K562 (cell line): ENCODE results near the gene RPL21. TPM values are rescaled to one million over a fixed set of nuclear protein-coding genes. Genes with fewer than 3 reads are reported as not detected.
"Not testable (repeated sequence)": the region's sequence is repeated elsewhere in the genome, so short reads cannot be mapped to it uniquely, and the experiment has no call there.

Experiments used
- ATAC-seq: fragments of 200-7000 bp; cut with Tn5 transposase; 3 replicates; pipeline ENCODE4 v1.9.1; 2020; ENCODE audit warnings: moderate library complexity
- BruUV-seq: library from RNA; stranded (reverse); fragments of 400-500 nt; replicated peaks from 2 replicates; lab custom pipeline; 2021; lab: Mats Ljungman, UMichigan
- CTCF ChIA-PET: fragments of 300-600 bp; formaldehyde crosslinking; extraction: SDS; loops from one replicate; lab custom pipeline; 2021; ENCODE audit warnings: low intra/inter-chr PET ratio; lab: Yijun Ruan, JAX
- POLR2A ChIA-PET: fragments of 300-600, 350-650 bp; sonication (Branson Sonifier 250); formaldehyde crosslinking; extraction: SDS; loops from one replicate; lab custom pipeline; 2021; ENCODE audit warnings: antibody characterized with exemption, inconsistent platforms; lab: Yijun Ruan, JAX
- DNase-seq, 4 experiments: peaks; one replicate each; pipeline versions ENCODE4 v3.0.0 to v3.0.0-alpha.2; 2011 to 2018; ENCODE audit warnings: low spot score in 3 of 4, mixed read lengths in 3 of 4; ENCODE audit errors: extremely low read depth in 1 of 4
- FAIRE-seq: peaks from 2 replicates; lab custom pipeline; 2011; peaks lifted over from hg19 to GRCh38; lab: Jason Lieb, UNC
- H2AFZ ChIP-seq: 2 replicates; pipeline ENCODE4 v1.6.0; 2011; ENCODE audit warnings: low read depth, low read length, control low read depth, inconsistent platforms
- H3K27ac ChIP-seq: fragments of 200-600 bp; 3 replicates; pipeline ENCODE4 v1.8.0; 2011; ENCODE audit warnings: low read depth, mild to moderate bottlenecking, control low read depth, inconsistent platforms, low read length, moderate library complexity, mixed read lengths; ENCODE audit errors: extremely low read depth
- H3K27me3 ChIP-seq, 2 experiments: fragments of 300-600 bp in 1 of 2; 2 replicates in 1 of 2; 3 replicates in 1 of 2; pipeline versions ENCODE4 v1.6.0 to v1.8.0; 2011; ENCODE audit warnings: inconsistent platforms in 2 of 2, low read length in 2 of 2, mild to moderate bottlenecking in 1 of 2, mixed read lengths in 1 of 2, moderate library complexity in 1 of 2; ENCODE audit not compliant: control insufficient read depth in 2 of 2, insufficient read depth in 2 of 2
- H3K36me3 ChIP-seq: fragments of 300-600 bp; 3 replicates; pipeline ENCODE4 v1.8.0; 2011; ENCODE audit warnings: mild to moderate bottlenecking, low read length, inconsistent platforms; ENCODE audit not compliant: control insufficient read depth, insufficient read depth
- H3K4me1 ChIP-seq, 2 experiments: fragments of 200-600 bp in 1 of 2; replicated peaks in 1 of 2; 2 replicates in 1 of 2; 3 replicates in 1 of 2; pipeline versions ENCODE4 v1.5.1 to v1.8.0; 2011; ENCODE audit warnings: inconsistent platforms in 2 of 2, low read length in 2 of 2, mild to moderate bottlenecking in 1 of 2, mixed read lengths in 1 of 2, moderate library complexity in 1 of 2; ENCODE audit not compliant: control insufficient read depth in 2 of 2, insufficient read depth in 2 of 2
- H3K4me2 ChIP-seq: 2 replicates; pipeline ENCODE4 v1.6.1; 2011; ENCODE audit warnings: low read length, control low read depth, inconsistent platforms, mixed read lengths; ENCODE audit not compliant: insufficient read depth
- H3K4me3 ChIP-seq: fragments of 200-600 bp; sonication (generic), shearing (Covaris generic); 2 replicates; pipeline ENCODE4 v1.5.1; 2016; ENCODE audit warnings: control low read depth, inconsistent platforms
- H3K79me2 ChIP-seq: fragments of 200-600 bp; 3 replicates; pipeline ENCODE4 v1.8.0; 2011; ENCODE audit warnings: low read length, inconsistent platforms; ENCODE audit not compliant: control insufficient read depth, insufficient read depth
- H3K9ac ChIP-seq, 2 experiments: 2 replicates each; pipeline versions ENCODE4 v1.6.0 to v1.6.1; 2011; ENCODE audit warnings: low read depth in 2 of 2, low read length in 2 of 2, control low read depth in 1 of 2, inconsistent platforms in 1 of 2, mild to moderate bottlenecking in 1 of 2, mixed read lengths in 1 of 2; ENCODE audit not compliant: insufficient read depth in 1 of 2
- H3K9me1 ChIP-seq: one replicate; pipeline ENCODE4 v1.6.0; 2011; ENCODE audit warnings: inconsistent platforms, mild to moderate bottlenecking, low read length, moderate library complexity; ENCODE audit not compliant: control insufficient read depth, insufficient read depth
- H3K9me3 ChIP-seq: replicated peaks from 2 replicates; pipeline ENCODE4 v1.5.1; 2011; ENCODE audit warnings: low read depth, low read length, inconsistent platforms; ENCODE audit not compliant: control insufficient read depth, insufficient read depth
- H4K20me1 ChIP-seq: replicated peaks from 2 replicates; pipeline ENCODE4 v1.6.1; 2011; ENCODE audit warnings: low read length, inconsistent platforms, mixed read lengths; ENCODE audit not compliant: control insufficient read depth, insufficient read depth
- ARID1B ChIP-seq: fragments of 450-650 bp; IDR thresholded peaks from 2 replicates; pipeline ENCODE4 v1.6.1; 2016; ENCODE audit warnings: antibody characterized with exemption, mild to moderate bottlenecking, inconsistent platforms
- CBFA2T3 ChIP-seq: fragments of 450-650 bp; IDR thresholded peaks from 2 replicates; pipeline ENCODE4 v1.6.1; 2017
- MCM7 ChIP-seq, 2 experiments: fragments of 450-650 bp; IDR thresholded peaks; 2 replicates each; pipeline ENCODE4 v1.6.1; 2016 to 2018
- SMARCA4 ChIP-seq: fragments of 450-650 bp; IDR thresholded peaks from 2 replicates; pipeline ENCODE4 v1.6.1; 2016
- TAL1 ChIP-seq: fragments of 450-650 bp; IDR thresholded peaks from 2 replicates; pipeline ENCODE4 v1.6.1; 2016; ENCODE audit warnings: mild to moderate bottlenecking
- TCF3 ChIP-seq: sonication (generic); formaldehyde crosslinking; IDR thresholded peaks from 2 replicates; pipeline ENCODE4 v1.4.0; 2020; ENCODE audit warnings: mild to moderate bottlenecking, missing genetic modification reagents
- TRIM24 ChIP-seq, 2 experiments: fragments of 450-650 bp; IDR thresholded peaks; 2 replicates each; pipeline ENCODE4 v1.6.1; 2016
- ZNF316 ChIP-seq: fragments of 450-650 bp; IDR thresholded peaks from 2 replicates; pipeline ENCODE4 v1.6.1; 2016
- WGBS: fragments of 100-300 bp; shearing (Covaris generic); methylation state at CpG from one replicate; pipeline ENCODE4 v1.1.6; 2016; ENCODE audit warnings: low coverage, mixed read lengths; ENCODE audit not compliant: insufficient coverage; ENCODE audit errors: missing lambda C conversion rate; 5-methylcytosine and 5-hydroxymethylcytosine counted together
- in situ Hi-C: fragments of 300-500 bp; cut with MboI; formaldehyde crosslinking; loops from 4 replicates; pipeline ENCODE4 v1.15.0; 2018; ENCODE audit warnings: inconsistent platforms, mixed read lengths
- intact Hi-C: fragments of 100-400 bp; cut with micrococcal nuclease; formaldehyde crosslinking; loops from 2 replicates; pipeline ENCODE4 v1.14.2; 2022
- polyA plus RNA-seq, 8 experiments: library from polyadenylated mRNA; depleted of rRNA in 4 of 8; stranded (reverse) in 5 of 8; unstranded in 3 of 8; fragments of >200 nt; fragmentation: Nextera tagmentation in 2 of 8; fragmentation: Illumina TruSeq in 1 of 8; extraction: Ambion mirVana in 2 of 8; extraction: Trizol in 1 of 8; gene quantifications; 2 replicates each; pipeline versions ENCODE4 v1.2.1 to v1.2.3, GENCODE V29; 2011 to 2014; ENCODE audit warnings: inconsistent platforms in 1 of 8, missing spikeins in 1 of 8
- total RNA-seq, 7 experiments: library from RNA; depleted of rRNA in 6 of 7; stranded (reverse); fragments of >200 nt in 6 of 7; fragmentation: Illumina TruSeq in 2 of 7; extraction: Trizol in 2 of 7; gene quantifications; 2 replicates each; pipeline versions ENCODE4 v1.2.1 to v1.2.3, GENCODE V29; 2011 to 2021; ENCODE audit warnings: low replicate concordance in 1 of 7
- TF ChIP-seq, protein P1 (sequence below): sonication (generic); IDR thresholded peaks from 2 replicates; pipeline ENCODE4 v1.6.1; 2016
- TF ChIP-seq, protein P2 (sequence below), 2 experiments: fragments of 450-650 bp; IDR thresholded peaks; 2 replicates each; pipeline ENCODE4 v1.6.1; 2016

RPL21 gene
- total and polyA plus RNA-seq, 9 of the 15 experiments (the other 6 are each of a cell fraction or from before 2014, with no cell fraction given), result 622 to 4,203 (median 1,676) TPM

- H3K36me3 ChIP-seq, intact Hi-C loops, FAIRE-seq, H3K79me2 ChIP-seq, H3K9me3 ChIP-seq, H3K4me1 ChIP-seq, DNase-seq, H3K4me2 ChIP-seq, H4K20me1 ChIP-seq, H2AFZ ChIP-seq, H3K9me1 ChIP-seq, H3K27me3 ChIP-seq, POLR2A ChIA-PET, in situ Hi-C loops, CTCF ChIA-PET, H3K4me3 ChIP-seq, BruUV-seq, H3K27ac ChIP-seq, ATAC-seq, H3K9ac ChIP-seq: not testable (repeated sequence)
- WGBS, result 47% methylated on average over 5 of the region's 5 CpGs
These were observed 38.0 kb upstream of the RPL21 start for GRCh38 chr13:27213386-27213785.

DNA sequence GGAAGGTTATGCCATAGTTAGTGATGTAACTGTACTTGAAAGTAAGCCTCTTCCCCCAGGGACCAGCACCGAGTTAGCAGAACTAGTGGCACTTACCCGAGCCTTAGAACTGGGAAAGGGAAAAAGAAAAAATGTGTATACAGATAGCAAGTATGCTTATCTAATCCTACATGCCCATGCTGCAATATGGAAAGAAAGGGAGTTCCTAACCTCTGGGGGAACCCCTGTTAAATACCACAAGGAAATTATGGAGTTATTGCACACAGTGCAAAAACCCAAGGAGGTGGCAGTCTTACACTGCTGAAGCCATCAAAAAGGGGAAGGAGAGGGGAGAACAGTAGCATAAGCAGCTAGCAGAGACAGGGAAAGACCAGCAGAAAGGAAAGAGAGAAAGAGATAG is 33.6 kb upstream of the RPL21 start:
- in situ Hi-C loops, H3K4me3 ChIP-seq, H4K20me1 ChIP-seq, DNase-seq, H3K79me2 ChIP-seq, intact Hi-C loops, BruUV-seq, CTCF ChIA-PET, H2AFZ ChIP-seq, H3K9me3 ChIP-seq, H3K27me3 ChIP-seq, ATAC-seq, H3K4me2 ChIP-seq: not testable (repeated sequence)
- WGBS, result 0% methylated on average over 1 of the region's 2 CpGs
- TF ChIP-seq CBFA2T3, result peak; percentile 30; the same call in 1 of the 2 replicates
- peak; percentile 27; the same call in 1 of the 2 replicates for TF ChIP-seq SMARCA4
- peak; percentile 41; the same call in 1 of the 2 replicates for TF ChIP-seq TAL1
- TF ChIP-seq TCF3 (CRISPR knock-in tag), result peak; percentile 54
- TF ChIP-seq TRIM24 (IDR thresholded peaks at IDR 0.05), result 0 out of 4 replicates have a peak, but pooled peaks of 1 of the 2 experiments have one; percentile 17
- TF ChIP-seq, protein P1, sequence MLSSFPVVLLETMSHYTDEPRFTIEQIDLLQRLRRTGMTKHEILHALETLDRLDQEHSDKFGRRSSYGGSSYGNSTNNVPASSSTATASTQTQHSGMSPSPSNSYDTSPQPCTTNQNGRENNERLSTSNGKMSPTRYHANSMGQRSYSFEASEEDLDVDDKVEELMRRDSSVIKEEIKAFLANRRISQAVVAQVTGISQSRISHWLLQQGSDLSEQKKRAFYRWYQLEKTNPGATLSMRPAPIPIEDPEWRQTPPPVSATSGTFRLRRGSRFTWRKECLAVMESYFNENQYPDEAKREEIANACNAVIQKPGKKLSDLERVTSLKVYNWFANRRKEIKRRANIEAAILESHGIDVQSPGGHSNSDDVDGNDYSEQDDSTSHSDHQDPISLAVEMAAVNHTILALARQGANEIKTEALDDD, result peak; percentile 55; the same call in 1 of the 2 replicates
- TF ChIP-seq, protein P2, sequence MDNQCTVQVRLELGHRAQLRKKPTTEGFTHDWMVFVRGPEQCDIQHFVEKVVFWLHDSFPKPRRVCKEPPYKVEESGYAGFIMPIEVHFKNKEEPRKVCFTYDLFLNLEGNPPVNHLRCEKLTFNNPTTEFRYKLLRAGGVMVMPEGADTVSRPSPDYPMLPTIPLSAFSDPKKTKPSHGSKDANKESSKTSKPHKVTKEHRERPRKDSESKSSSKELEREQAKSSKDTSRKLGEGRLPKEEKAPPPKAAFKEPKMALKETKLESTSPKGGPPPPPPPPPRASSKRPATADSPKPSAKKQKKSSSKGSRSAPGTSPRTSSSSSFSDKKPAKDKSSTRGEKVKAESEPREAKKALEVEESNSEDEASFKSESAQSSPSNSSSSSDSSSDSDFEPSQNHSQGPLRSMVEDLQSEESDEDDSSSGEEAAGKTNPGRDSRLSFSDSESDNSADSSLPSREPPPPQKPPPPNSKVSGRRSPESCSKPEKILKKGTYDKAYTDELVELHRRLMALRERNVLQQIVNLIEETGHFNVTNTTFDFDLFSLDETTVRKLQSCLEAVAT (IDR thresholded peaks at IDR 0.05), result 0 out of 4 replicates have a peak, but pooled peaks of 1 of the 2 experiments have one; percentile 37
- TF ChIP-seq MCM7 (IDR thresholded peaks at IDR 0.05), result 0 out of 4 replicates have a peak, but pooled peaks of 1 of the 2 experiments have one; percentile 40
- peak; percentile 29 for TF ChIP-seq ZNF316
- peak; percentile 45; the same call in 1 of the 2 replicates for TF ChIP-seq ARID1B
- TF ChIP-seq, all 486 proteins: peak for 10; not testable (repeated sequence) for 476
- H3K36me3 ChIP-seq, H3K9me1 ChIP-seq, POLR2A ChIA-PET, H3K4me1 ChIP-seq, FAIRE-seq, H3K27ac ChIP-seq, H3K9ac ChIP-seq: not testable (repeated sequence)
